GM03348 (cell line): ENCODE data around the gene LSM14B.
A peak's percentile ranks its signal among the peaks of the same experiment; 100 is the strongest.
"Not testable (repeated sequence)": the region's sequence is repeated elsewhere in the genome, so short reads cannot be mapped to it uniquely, and the experiment has no call there.

Experiments
- DNase-seq: peaks from one replicate; pipeline ENCODE4 v3.0.0; 2012; ENCODE audit warnings: low spot score

The LSM14B gene

GRCh38 chr20:62121776-62122653 is at the start of gene LSM14B:
LSM14B (plus strand) TSS chr20:62122475; CDS start chr20:62122667, 192 bp downstream.
- peak; percentile 100 for DNase-seq

- no peak for DNase-seq
Measured at GRCh38 chr20:62073323-62073722, 49.0 kb upstream of the LSM14B start.

GRCh38 chr20:62079166-62079565 is 43.1 kb upstream of the LSM14B start:
- DNase-seq: no peak

- no peak for DNase-seq
Measured at GRCh38 chr20:62080249-62080990, 41.9 kb upstream of the LSM14B start.

- no peak for DNase-seq
Measured at GRCh38 chr20:62083312-62083711, 39.0 kb upstream of the LSM14B start.

- not testable (repeated sequence) for DNase-seq
Measured at GRCh38 chr20:62084224-62084623, 38.1 kb upstream of the LSM14B start.

GRCh38 chr20:62085206-62085605 is 37.1 kb upstream of the LSM14B start:
- DNase-seq: no peak

GRCh38 chr20:62087227-62087626 is 35.0 kb upstream of the LSM14B start:
- DNase-seq: no peak

- DNase-seq: no peak
Measured at GRCh38 chr20:62087632-62088031, 34.6 kb upstream of the LSM14B start.

GRCh38 chr20:62088258-62089127 is 33.8 kb upstream of the LSM14B start:
- peak; percentile 44 for DNase-seq

GRCh38 chr20:62089393-62089792 is 32.9 kb upstream of the LSM14B start:
- no peak for DNase-seq

GRCh38 chr20:62096421-62097380 is 25.6 kb upstream of the LSM14B start:
- no peak for DNase-seq

- DNase-seq: no peak
Measured at GRCh38 chr20:62097881-62098407, 24.3 kb upstream of the LSM14B start.

GRCh38 chr20:62101078-62101477 is 21.2 kb upstream of the LSM14B start:
- no peak for DNase-seq

GRCh38 chr20:62103508-62104233 is 18.6 kb upstream of the LSM14B start:
- DNase-seq: no peak

- no peak for DNase-seq
Measured at GRCh38 chr20:62104234-62104789, 18.0 kb upstream of the LSM14B start.

GRCh38 chr20:62104791-62105345 is 17.4 kb upstream of the LSM14B start:
- peak; percentile 47 for DNase-seq

GRCh38 chr20:62105592-62105991 is 16.7 kb upstream of the LSM14B start:
- DNase-seq: no peak

GRCh38 chr20:62111148-62111547 is 11.1 kb upstream of the LSM14B start:
- DNase-seq: no peak
